Neural cell (in vitro differentiated cells): ENCODE data around the gene ITGB5. TPM values are rescaled to one million over a fixed set of nuclear protein-coding genes. Genes with fewer than 3 reads are reported as not detected.

Experiments used
- H2AFZ ChIP-seq: fragments of 200-600, 300-800 bp; sonication (generic), shearing (Covaris generic); 2 replicates; pipeline ENCODE4 v1.6.0; 2014; ENCODE audit warnings: low read depth, mild to moderate bottlenecking, antibody characterized with exemption, low read length, moderate library complexity
- H3F3A ChIP-seq: fragments of 200-600 bp; shearing (Covaris generic); 2 replicates; pipeline ENCODE4 v1.6.1; 2016; ENCODE audit warnings: mild to moderate bottlenecking, moderate library complexity, mixed read lengths, antibody characterized with exemption, low read length; ENCODE audit not compliant: insufficient read depth, poor library complexity, severe bottlenecking
- H3K27ac ChIP-seq: fragments of 200-600, 300-800 bp; sonication (generic), shearing (Covaris generic); 2 replicates; pipeline ENCODE4 v1.5.1; 2014; ENCODE audit warnings: mild to moderate bottlenecking, low read length, moderate library complexity
- H3K27me3 ChIP-seq: fragments of 300-800, 200-600 bp; sonication (generic), shearing (Covaris generic); 2 replicates; pipeline ENCODE4 v1.6.0; 2014; ENCODE audit warnings: mild to moderate bottlenecking, low read depth, low read length, moderate library complexity; ENCODE audit not compliant: insufficient read depth
- H3K36me3 ChIP-seq: fragments of 300-800, 200-600 bp; sonication (generic), shearing (Covaris generic); 2 replicates; pipeline ENCODE4 v1.5.1; 2014; ENCODE audit warnings: mild to moderate bottlenecking, antibody characterized with exemption, low read length, moderate library complexity; ENCODE audit not compliant: insufficient read depth
- H3K4me2 ChIP-seq: fragments of 300-800, 200-600 bp; sonication (generic), shearing (Covaris generic); 2 replicates; pipeline ENCODE4 v1.6.0; 2014; ENCODE audit warnings: mild to moderate bottlenecking, low read length
- H3K4me3 ChIP-seq: fragments of 300-800, 200-600 bp; sonication (generic), shearing (Covaris generic); 2 replicates; pipeline ENCODE4 v1.5.1; 2014; ENCODE audit warnings: mild to moderate bottlenecking, low read length, moderate library complexity
- H3K79me2 ChIP-seq: fragments of 200-600 bp; shearing (Covaris generic); replicated peaks from 2 replicates; pipeline ENCODE4 v1.6.0; 2014; ENCODE audit warnings: mild to moderate bottlenecking, low read length, moderate library complexity; ENCODE audit not compliant: insufficient read depth
- H3K9ac ChIP-seq: fragments of 300-800, 200-600 bp; sonication (generic), shearing (Covaris generic); 2 replicates; pipeline ENCODE4 v1.6.1; 2016; ENCODE audit warnings: mild to moderate bottlenecking, low read length, mixed read lengths
- H3K9me2 ChIP-seq: fragments of 200-600 bp; shearing (Covaris generic); 2 replicates; pipeline ENCODE4 v1.6.1; 2016; ENCODE audit warnings: mild to moderate bottlenecking, low read length, mixed read lengths; ENCODE audit not compliant: insufficient read depth
- H3K9me3 ChIP-seq: fragments of 200-600, 300-800 bp; sonication (generic), shearing (Covaris generic); 2 replicates; pipeline ENCODE4 v1.6.1; 2016; ENCODE audit warnings: mild to moderate bottlenecking, mixed run types, low read length, moderate library complexity, mixed read lengths
- H4K20me1 ChIP-seq: fragments of 200-600 bp; shearing (Covaris generic); 2 replicates; pipeline ENCODE4 v1.6.1; 2016; ENCODE audit warnings: mild to moderate bottlenecking, mixed run types; ENCODE audit not compliant: insufficient read depth
- EP300 ChIP-seq: fragments of 450-650 bp; conservative IDR thresholded peaks from 2 replicates; pipeline ENCODE4 v1.6.1; 2014; ENCODE audit warnings: antibody characterized with exemption, mild to moderate bottlenecking, moderate library complexity; ENCODE audit not compliant: poor library complexity, severe bottlenecking
- EZH2 ChIP-seq: fragments of 200-600, 300-800 bp; shearing (Covaris generic), sonication (generic); IDR thresholded peaks from 2 replicates; pipeline ENCODE4 v1.6.1; 2014; ENCODE audit warnings: antibody characterized with exemption, low read length, borderline replicate concordance, mild to moderate bottlenecking; ENCODE audit not compliant: insufficient read depth, poor library complexity, severe bottlenecking
- MXI1 ChIP-seq: fragments of 450-650 bp; conservative IDR thresholded peaks from 2 replicates; pipeline ENCODE4 v1.6.1; 2014; ENCODE audit warnings: antibody characterized with exemption, mild to moderate bottlenecking; ENCODE audit not compliant: poor library complexity, severe bottlenecking
- POLR2AphosphoS5 ChIP-seq: IDR thresholded peaks from 2 replicates; pipeline ENCODE4 v1.6.1; 2012
- RAD21 ChIP-seq: fragments of 450-650 bp; conservative IDR thresholded peaks from 2 replicates; pipeline ENCODE4 v1.6.1; 2014; ENCODE audit warnings: antibody characterized with exemption, mild to moderate bottlenecking, moderate library complexity
- SMC3 ChIP-seq: fragments of 450-650 bp; conservative IDR thresholded peaks from 2 replicates; pipeline ENCODE4 v1.6.1; 2014; ENCODE audit warnings: antibody characterized with exemption, mild to moderate bottlenecking, moderate library complexity; ENCODE audit not compliant: poor library complexity
- TAF1 ChIP-seq: IDR thresholded peaks from 2 replicates; pipeline ENCODE4 v1.6.1; 2012; ENCODE audit warnings: low read depth
- polyA plus RNA-seq: library from polyadenylated mRNA; depleted of rRNA; stranded (reverse); fragments of >200 nt; gene quantifications from 2 replicates; pipeline ENCODE4 v1.2.3, GENCODE V29; 2014
- TF ChIP-seq, protein P1 (sequence below): IDR thresholded peaks from 2 replicates; pipeline ENCODE4 v1.6.1; 2012; ENCODE audit warnings: borderline replicate concordance
- TF ChIP-seq, protein P2 (sequence below): fragments of 450-650 bp; IDR thresholded peaks from 2 replicates; pipeline ENCODE4 v1.5.1; 2014; ENCODE audit warnings: antibody characterized with exemption, mild to moderate bottlenecking, moderate library complexity; ENCODE audit not compliant: poor library complexity, severe bottlenecking

ITGB5 gene
- polyA plus RNA-seq, 1 donor from 2014 or later, result 1.2 TPM

DNA sequence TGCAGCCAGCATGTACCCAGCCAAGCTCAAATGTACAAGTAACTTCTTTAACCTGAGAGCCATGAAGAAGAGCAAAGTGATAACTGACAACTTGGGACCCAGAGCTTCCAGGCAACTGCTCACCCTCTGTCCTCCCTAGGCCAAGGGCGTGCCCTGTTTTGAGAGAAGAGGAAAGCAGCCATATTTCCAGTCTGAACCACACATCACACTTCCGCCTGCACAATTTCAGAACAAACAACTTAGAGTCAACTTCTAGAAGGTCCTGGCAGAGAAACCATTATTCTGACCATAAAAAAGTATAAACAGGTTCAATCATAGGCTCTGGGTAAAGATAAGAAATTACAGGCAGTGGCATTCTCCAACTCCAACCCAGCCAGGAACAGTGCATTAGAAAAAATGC is 50.1 kb downstream of the ITGB5 start:
- H3K9me2 ChIP-seq, result no peaks in the 10 kb centered on the region
- H2AFZ ChIP-seq, result no peak overlapping the region
- no peaks in the 10 kb centered on the region for H3K79me2 ChIP-seq
- H3K9ac ChIP-seq, result no peak overlapping the region
- H4K20me1 ChIP-seq, result no peaks in the 10 kb centered on the region
- H3K9me3 ChIP-seq, result no peaks in the 10 kb centered on the region
- no peak overlapping the region for H3K4me2 ChIP-seq
- TF ChIP-seq, protein P1, sequence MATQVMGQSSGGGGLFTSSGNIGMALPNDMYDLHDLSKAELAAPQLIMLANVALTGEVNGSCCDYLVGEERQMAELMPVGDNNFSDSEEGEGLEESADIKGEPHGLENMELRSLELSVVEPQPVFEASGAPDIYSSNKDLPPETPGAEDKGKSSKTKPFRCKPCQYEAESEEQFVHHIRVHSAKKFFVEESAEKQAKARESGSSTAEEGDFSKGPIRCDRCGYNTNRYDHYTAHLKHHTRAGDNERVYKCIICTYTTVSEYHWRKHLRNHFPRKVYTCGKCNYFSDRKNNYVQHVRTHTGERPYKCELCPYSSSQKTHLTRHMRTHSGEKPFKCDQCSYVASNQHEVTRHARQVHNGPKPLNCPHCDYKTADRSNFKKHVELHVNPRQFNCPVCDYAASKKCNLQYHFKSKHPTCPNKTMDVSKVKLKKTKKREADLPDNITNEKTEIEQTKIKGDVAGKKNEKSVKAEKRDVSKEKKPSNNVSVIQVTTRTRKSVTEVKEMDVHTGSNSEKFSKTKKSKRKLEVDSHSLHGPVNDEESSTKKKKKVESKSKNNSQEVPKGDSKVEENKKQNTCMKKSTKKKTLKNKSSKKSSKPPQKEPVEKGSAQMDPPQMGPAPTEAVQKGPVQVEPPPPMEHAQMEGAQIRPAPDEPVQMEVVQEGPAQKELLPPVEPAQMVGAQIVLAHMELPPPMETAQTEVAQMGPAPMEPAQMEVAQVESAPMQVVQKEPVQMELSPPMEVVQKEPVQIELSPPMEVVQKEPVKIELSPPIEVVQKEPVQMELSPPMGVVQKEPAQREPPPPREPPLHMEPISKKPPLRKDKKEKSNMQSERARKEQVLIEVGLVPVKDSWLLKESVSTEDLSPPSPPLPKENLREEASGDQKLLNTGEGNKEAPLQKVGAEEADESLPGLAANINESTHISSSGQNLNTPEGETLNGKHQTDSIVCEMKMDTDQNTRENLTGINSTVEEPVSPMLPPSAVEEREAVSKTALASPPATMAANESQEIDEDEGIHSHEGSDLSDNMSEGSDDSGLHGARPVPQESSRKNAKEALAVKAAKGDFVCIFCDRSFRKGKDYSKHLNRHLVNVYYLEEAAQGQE, result no peak
- TF ChIP-seq RAD21 (no peak), EZH2 (no peak), EP300 (no peak), MXI1 (no peak), SMC3 (no peak), TAF1 (no peak), POLR2AphosphoS5 (no peak)
- TF ChIP-seq, protein P2, sequence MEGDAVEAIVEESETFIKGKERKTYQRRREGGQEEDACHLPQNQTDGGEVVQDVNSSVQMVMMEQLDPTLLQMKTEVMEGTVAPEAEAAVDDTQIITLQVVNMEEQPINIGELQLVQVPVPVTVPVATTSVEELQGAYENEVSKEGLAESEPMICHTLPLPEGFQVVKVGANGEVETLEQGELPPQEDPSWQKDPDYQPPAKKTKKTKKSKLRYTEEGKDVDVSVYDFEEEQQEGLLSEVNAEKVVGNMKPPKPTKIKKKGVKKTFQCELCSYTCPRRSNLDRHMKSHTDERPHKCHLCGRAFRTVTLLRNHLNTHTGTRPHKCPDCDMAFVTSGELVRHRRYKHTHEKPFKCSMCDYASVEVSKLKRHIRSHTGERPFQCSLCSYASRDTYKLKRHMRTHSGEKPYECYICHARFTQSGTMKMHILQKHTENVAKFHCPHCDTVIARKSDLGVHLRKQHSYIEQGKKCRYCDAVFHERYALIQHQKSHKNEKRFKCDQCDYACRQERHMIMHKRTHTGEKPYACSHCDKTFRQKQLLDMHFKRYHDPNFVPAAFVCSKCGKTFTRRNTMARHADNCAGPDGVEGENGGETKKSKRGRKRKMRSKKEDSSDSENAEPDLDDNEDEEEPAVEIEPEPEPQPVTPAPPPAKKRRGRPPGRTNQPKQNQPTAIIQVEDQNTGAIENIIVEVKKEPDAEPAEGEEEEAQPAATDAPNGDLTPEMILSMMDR, result no peak
- H3K27me3 ChIP-seq, result no peaks in the 10 kb centered on the region
- H3K4me3 ChIP-seq, result no peak overlapping the region
- H3F3A ChIP-seq, result no peaks in the 10 kb centered on the region
- H3K36me3 ChIP-seq, result no peaks in the 10 kb centered on the region
- H3K27ac ChIP-seq, result no peak overlapping the region

DNA sequence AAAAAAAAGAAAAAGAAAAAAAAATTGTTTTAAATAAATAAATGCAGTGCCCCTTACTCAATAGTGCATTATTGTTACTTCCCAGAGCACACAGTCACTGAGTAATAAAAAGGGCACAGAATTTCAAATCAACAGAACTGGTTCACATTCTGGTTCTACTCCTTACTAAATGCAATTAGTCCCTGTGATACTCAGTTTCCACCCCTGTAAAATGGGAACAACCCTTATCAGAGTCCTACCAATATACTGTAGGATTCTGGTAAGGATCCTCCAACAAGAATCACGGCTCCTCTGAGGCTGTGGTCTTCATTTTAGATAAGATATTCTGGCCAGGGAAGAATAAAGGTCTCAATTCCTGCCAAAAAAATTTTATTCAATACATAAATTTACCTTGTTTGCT is 50.7 kb downstream of the ITGB5 start:
- no peak overlapping the region for H3K4me2 ChIP-seq

More for the DNA sequence above, 50.7 kb downstream of the ITGB5 start:
- Histone ChIP-seq H3K27me3 (no peaks in the 10 kb centered on the region), H3K4me3 (no peak overlapping the region), H4K20me1 (no peaks in the 10 kb centered on the region), H3K9ac (no peak overlapping the region), H2AFZ (no peak overlapping the region), H3K36me3 (no peaks in the 10 kb centered on the region), H3K79me2 (no peaks in the 10 kb centered on the region), H3K9me2 (no peaks in the 10 kb centered on the region), H3K9me3 (no peaks in the 10 kb centered on the region), H3K27ac (no peak overlapping the region), H3F3A (no peaks in the 10 kb centered on the region)
- no peak for TF ChIP-seq TAF1
- TF ChIP-seq EP300, result no peak
- TF ChIP-seq MXI1, result no peak
- no peak for TF ChIP-seq POLR2AphosphoS5
- TF ChIP-seq, protein P1, result no peak
- TF ChIP-seq RAD21, result no peak
- TF ChIP-seq, protein P2, result no peak
